AG09319 (cell line): ENCODE measurements around the gene TMEM119.

Experiments used
- DNase-seq: peaks from one replicate; pipeline ENCODE4 v3.0.0-alpha.2; 2010; ENCODE audit warnings: low read depth; ENCODE audit errors: extremely low read depth
- CTCF ChIP-seq: IDR thresholded peaks from 2 replicates; pipeline ENCODE4 v1.5.1; 2011; ENCODE audit warnings: low read depth, mild to moderate bottlenecking, inconsistent platforms, low read length, moderate library complexity

The TMEM119 gene

GRCh38 chr12:108582978-108583770 lies 14.7 kb downstream of the TMEM119 start:
- DNase-seq = no peak
- TF ChIP-seq CTCF = no peak

- no peak for TF ChIP-seq CTCF
- DNase-seq = no peak
Measured at GRCh38 chr12:108582509-108582908, 15.4 kb downstream of the TMEM119 start.

- no peak for TF ChIP-seq CTCF
- no peak for DNase-seq
Measured at GRCh38 chr12:108581311-108582227, 16.3 kb downstream of the TMEM119 start.

GRCh38 chr12:108580531-108580930 lies 17.4 kb downstream of the TMEM119 start:
- DNase-seq = no peak
- no peak for TF ChIP-seq CTCF

GRCh38 chr12:108578813-108579212 lies 19.1 kb downstream of the TMEM119 start:
- no peak for TF ChIP-seq CTCF

GRCh38 chr12:108578264-108578663 lies 19.6 kb downstream of the TMEM119 start:
- no peak for TF ChIP-seq CTCF

More at GRCh38 chr12:108578813-108579212, 19.1 kb downstream of the TMEM119 start:
- DNase-seq = no peak

GRCh38 chr12:108577458-108577857 lies 20.4 kb downstream of the TMEM119 start:
- no peak for TF ChIP-seq CTCF
- DNase-seq = no peak

More at GRCh38 chr12:108578264-108578663, 19.6 kb downstream of the TMEM119 start:
- no peak for DNase-seq
